ENCODE data around the gene WBP11. TPM values are rescaled to one million over a fixed set of nuclear protein-coding genes. Genes with fewer than 3 reads are reported as not detected.
"Not testable (repeated sequence)": the region's sequence is repeated elsewhere in the genome, so short reads cannot be mapped to it uniquely, and the experiment has no call there.

The WBP11 gene
- polyA plus RNA-seq, 1 donor, result 124 TPM

DNA sequence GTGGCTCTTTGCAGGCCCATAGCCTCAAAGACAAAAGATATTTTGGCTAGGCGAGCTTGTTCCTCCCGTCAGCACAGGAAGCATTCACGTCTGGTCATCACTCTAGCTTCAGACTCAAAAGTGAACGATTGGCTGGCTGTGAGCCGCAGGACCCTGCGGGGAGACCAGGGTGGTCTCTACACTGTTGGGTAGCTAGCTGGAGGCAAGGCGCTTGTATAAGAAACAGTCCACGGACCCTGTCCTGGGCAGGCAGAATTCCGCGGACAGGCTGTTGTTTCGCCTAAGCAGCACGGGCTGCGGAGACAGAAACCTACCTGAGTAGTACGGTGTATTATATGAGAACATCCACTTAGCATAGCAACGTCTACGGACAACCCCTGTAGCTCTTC lies 29.6 kb downstream of the WBP11 start:
- no peak for DNase-seq

DNA sequence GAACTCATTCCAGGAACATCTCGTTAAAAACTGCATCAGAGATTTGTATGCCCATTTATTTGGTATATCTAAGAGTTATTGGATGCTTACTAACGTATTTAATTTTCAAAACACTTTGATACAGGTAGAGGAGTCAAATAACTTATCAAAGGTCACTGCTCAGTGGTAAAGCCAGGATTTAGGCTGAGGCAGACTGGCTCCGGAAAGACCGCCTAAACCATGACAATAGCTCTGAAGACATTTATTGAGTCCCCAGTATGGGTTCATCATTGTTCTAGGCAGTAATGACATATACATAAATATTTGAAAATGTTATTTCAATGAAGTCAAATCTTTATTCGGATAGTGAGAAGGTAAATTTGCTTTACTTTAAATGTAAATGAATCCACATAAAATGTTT lies 30.3 kb downstream of the WBP11 start:
- DNase-seq, result no peak

DNA sequence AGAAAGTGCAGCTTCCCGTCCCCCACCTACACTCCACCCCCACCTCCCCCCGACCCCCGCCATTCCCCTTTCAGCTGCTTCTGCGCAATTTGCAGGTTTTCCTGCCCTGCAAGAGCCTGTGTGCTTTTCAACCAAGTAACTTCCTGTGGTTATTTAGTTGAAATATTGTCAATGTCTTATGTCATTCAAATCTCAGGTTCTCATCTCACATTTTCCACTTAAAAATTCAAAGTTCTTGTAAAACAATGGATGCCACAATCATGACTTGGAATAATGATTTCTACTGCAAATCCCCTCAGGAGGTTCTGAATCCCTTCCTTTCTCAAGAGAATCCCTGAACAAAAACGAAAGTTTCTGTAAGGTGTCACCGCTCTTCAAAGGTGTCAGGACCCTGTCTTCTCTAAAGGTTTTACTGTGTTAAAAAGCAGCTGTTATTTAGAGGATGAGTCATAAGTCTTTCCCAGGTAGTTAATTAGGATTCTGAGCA lies 31.6 kb downstream of the WBP11 start:
- no peak for DNase-seq

DNA sequence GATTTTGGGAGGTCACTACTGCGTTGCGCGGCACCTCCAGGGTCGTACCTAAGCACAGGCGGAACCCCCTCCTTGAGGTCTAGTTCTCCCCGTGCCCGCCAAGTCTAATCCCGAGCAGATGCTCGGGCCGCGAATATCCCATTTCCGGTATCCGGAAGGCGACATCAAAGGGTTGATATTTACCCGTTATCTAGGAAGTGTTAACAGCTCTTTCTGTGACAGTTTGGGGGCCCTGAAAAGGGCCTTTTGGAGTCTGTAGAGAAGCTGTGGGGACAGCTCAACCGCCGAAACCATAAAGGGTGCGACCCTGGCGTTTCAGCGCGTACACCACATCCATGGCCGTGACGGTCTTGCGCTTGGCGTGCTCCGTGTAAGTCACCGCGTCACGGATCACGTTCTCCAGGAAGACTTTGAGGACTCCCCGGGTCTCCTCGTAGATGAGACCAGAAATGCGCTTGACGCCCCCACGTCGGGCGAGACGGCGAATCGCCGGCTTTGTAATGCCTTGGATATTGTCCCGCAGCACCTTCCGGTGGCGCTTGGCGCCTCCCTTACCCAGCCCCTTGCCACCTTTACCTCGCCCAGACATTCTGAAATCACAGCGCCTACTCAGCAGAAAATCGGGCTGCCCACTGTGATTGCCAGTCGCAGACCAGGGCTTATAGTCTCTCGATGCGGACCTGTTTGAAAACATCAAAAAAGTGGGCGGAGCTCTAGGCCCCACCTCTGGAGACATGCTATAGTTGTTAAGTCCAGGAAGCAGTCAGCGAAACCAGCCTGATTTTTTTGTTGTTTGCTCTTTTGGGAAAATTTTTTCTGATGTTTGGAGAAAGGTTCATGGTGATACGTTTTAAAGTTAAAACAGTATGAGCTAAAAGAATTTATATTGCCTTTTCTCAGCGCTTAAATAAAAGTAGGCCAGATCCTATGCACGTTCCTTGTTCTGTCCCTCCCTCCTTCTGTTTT lies 32.5 kb downstream of the WBP11 start:
- DNase-seq, result peak; percentile 98

DNA sequence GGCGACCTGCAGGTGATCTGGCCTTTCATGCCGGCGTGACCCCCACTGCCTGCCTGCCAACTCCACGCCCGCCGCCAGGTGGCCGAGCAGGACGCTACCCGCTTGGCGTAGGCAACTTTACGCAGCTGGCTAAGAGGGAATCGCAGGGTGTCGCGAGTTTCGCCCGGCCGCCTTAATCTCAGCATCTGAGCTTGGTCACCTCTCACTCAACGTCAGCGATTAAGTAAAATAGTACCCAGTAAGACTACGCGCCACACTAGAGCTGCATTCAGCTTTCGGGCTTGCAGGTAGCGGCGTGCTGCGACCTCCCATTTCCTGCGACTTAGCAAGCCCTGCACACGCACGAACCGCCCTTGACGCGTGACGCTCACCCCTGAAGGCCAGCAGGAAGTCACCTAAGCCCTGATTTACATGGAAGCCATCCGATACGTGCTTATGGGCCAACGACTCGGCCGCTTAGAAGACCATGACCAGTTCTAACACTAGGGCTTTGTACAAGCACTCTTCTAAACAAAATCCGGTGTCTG lies 33.2 kb downstream of the WBP11 start:
- DNase-seq, result peak; percentile 79

DNA sequence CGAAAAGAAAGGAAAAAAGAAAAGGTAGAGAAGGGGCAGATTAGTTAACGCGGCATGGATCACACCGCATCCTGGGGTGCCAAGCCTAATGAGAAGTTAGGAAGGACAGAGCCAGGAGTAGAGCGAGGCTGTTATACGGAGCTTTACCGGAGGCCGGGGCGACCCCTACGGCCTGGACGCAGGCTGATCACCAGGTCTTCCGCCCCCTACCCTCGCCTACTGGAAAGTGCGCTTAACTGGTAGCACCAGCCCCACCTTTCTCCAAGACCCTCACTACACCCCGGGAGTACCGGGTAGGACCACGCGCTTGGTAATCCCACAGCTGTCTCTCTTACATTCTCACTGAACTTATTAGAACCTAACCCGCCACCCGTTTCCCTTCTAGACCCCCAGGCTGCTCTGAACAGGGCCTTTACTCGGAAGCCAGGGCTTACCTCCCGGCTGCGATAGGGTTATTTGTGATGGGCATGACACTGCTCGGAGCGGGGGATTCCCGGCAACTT lies 33.8 kb downstream of the WBP11 start:
- DNase-seq, result peak; percentile 57

DNA sequence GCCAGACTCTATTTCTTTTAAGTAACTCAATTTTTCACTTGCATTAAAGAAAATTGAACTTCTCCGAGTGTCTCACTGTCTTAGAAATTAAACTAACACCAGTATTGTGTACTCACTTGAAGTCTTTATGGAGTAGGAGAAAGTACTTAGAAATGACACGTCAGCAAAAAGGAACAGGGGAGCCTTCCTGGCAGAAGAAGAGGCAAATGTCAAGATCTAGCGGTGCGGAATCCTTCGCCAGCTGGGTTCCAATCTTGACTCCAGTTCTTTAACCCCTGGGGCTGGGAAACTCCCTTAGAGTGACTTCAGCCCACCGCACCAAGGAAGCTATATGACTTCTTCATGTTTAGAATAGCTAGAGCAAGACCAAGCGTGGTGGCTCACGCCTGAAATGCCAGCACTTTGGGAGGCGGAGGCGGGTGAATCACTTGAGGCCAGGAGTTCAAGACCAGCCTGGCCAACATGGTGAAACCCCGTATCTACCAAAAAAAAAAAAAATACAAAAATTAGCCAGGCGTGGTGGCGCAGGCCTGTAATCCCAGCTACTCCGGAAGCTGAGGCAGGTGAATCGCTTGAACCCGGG lies 34.4 kb downstream of the WBP11 start:
- DNase-seq, result no peak

DNA sequence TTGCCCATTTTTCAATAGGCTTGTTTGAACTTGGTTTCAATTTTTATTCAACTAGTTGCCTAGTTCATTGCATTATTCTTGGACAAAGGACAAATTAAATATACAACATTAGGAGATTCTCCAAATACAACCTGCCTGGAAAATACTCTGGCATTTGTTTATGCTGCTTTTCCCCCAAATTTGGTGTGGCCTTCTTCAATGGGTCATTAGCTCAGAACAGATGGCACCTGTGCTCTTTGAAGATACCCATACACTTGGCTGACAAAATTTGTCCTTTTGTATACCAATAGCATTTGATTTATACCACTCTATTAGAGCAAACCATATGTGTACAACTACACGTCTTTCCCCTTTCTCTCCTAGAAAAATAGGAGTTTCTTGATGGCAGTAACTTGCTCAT lies 35.7 kb downstream of the WBP11 start:
- DNase-seq, result no peak

DNA sequence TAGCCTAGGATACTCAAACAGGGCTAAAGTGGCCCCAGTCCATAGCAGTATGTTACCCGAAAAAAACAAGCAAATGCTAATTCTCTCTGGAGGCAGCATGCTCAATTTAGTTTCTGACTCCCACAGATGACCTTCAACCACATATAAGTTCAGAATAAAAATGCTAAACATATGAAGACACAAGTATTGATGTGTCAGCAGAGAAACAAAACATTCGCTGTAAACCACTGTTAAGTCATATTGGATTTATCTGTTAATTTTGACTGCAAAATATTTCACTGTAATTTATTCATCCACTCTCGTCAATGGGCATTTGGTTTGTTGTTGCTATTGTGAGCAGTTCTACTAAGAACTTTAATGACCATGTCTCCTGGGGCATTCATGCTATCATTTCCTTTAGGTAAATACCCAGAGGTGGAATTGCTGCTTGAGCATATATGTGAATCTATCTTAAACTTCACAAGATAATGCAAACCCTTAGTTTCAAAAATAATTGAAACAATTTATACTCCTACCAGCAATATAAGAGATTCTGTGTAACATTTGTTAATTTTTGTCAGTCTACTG lies 36.5 kb downstream of the WBP11 start:
- DNase-seq, result no peak

DNA sequence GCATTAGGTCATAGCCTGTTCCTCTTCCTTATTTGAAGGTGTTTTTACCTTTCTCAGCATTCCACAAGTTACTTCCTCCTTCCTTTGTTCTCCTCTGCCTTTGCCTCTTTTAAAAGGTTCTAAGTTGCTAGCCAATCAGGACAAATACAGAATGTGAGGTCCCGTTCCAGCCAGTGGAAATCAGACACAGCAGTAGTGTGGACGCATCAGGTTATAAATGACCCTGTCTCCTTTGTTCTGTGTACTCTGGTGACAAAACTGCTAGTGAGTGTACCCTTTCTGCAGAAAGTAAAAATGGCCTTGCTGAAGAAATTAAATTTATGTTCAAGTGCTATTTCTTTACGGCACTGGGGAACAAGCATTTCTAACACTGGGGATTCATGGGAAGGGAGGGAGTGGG lies 37.3 kb downstream of the WBP11 start:
- not testable (repeated sequence) for DNase-seq

DNA sequence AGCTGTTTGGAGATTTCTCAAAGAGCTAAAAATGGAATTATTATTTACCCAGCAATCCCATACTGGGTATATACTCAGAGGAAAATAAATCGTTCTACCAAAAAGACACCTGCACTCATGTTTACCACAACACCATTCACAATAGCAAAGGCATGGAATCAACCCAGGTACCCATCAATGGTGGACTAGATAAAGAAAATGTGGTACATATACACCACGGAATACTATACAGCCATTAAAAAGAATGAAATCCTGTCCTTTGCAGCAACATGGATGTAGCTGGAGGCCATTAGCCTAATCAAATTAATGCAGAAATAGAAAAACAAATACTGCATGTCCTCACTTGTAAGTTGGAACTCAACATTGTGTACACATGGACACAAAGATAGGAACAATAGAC lies 37.9 kb downstream of the WBP11 start:
- DNase-seq, result no peak

DNA sequence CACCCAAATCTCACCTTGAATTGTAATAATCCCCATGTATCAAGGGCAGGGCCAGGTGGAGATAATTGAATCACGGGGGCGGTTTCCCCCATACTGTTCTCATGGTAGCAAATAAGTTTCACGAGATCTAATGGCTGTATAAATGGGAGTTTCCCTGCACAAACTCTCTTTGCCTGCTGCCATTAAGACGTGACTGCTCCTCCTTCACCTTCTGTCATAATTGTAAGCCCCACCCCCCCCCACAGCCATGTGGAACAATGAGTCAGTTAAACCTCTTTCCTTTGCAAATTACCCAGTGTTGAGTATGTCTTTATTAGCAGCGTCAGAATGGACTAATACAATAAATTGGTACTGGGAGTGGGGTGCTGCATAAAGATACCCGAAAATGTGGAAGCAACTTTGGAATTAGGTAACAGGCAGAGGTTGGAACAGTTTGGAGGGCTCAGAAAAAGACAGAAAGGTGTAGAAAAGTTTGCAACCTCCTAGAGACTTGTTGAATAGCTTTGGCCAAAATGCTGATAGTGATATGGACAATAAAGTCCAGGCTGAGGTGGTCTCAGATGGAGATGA lies 43.5 kb downstream of the WBP11 start:
- DNase-seq, result not testable (repeated sequence)

DNA sequence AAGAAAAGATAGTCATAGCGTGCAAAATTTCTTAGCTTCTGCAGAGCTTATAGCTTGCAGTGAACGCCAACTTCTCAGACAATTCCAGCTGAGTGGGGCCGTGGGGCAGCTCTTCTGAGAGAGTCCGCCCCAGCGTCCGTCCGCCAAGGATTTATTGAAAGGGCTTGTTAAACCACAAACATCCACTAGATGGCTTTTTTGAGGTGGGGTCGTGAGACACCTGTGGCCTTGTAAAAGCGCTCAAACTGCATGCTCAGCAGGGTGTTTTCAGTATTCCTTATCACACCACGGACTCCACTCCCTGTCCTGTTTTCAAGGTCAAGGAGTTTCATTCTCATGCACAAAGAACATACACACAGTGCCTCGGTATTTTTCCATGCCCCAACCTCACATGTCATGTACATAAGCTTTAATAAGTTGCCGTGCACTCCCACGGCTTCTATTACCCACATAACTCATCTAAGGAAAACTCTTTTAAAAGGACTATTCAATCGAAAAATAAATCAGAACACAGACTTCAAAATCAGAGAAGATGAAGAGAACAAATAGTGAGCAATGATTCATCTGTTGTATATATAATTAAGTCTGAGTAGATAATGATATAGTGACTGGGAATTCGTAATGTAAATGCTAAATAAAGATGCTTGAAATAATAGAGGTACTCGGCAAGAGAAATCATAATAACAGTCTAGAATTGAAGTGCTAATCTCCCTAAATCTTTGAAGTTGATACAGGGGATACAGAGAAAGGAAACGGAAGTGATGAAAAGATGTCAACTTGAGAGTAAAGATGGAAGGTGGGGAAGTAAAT lies 46.7 kb downstream of the WBP11 start:
- no peak for DNase-seq

DNA sequence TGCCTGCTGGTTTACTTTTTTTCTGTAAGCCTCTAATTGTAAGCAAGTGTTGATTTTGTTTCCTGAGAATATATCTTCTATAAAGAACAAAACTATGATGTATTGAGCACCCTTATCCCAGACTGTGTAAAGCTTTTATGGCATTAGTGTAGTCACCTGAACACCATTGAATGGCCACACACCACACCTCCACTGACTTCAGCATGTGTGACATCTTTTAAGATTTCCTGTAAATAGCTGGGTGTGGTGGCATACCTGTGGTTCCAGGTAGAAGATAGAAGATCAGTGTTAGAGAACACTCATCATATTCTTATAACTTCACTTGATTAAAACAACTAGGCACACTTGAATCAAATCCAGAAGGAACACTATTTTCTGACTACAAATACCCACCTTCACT lies 51.3 kb downstream of the WBP11 start:
- DNase-seq, result no peak

DNA sequence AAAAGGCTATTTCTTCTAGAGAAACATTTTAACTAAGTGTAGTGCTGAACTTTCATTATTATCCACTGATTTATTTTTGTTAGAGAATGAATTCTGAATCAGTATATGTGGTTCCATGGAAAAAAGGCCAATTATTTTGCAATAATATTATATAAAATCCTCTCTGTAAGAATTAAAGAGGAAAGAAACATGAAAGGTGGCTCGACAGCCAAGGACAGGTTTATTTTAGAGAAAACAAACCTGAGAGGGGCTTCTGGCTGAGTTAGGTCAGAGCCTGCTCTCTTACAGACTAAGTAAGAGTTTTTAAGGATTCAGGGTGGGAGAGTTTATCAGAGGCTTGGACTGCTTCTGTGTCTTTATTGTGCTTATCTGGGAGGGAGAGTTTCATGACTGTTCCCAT lies 60.2 kb downstream of the WBP11 start:
- DNase-seq, result no peak

DNA sequence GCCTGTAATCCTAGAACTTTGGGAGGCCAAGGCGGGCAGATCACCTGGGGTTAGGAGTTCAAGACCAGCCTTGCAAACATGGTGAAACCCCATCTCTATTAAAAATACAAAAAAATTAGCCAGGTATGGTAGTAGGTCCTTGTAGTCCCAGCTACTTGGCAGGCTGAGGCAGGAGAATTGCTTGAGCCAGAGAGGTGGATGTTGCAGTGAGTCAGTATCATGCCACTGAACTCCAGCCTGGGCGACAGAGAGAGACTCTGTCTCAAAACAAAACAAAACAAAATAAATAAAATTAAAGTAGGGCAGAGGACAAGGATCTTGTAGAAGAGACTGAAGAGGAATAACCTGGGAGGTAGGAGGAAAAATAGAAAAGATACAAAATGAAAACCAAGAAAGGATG lies 61.3 kb downstream of the WBP11 start:
- no peak for DNase-seq

DNA sequence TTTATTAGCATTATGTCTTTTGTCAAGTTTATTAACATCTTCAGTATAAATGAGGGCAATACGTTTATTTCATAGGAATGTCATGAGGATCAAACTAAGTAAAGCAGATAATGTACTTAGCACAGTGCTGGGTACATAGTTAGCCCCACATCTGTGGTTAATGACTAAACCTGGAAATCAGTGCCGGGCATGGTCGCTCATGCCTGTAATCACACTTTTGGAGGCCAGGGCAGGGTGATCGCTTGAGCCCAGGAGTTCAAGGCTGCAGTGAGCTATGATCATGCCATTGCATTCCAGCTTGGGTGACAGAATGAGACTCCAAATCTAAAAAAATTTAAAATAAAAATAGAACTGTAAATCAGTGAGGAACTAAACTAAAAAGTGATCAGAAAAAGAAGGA lies 62.1 kb downstream of the WBP11 start:
- no peak for DNase-seq

DNA sequence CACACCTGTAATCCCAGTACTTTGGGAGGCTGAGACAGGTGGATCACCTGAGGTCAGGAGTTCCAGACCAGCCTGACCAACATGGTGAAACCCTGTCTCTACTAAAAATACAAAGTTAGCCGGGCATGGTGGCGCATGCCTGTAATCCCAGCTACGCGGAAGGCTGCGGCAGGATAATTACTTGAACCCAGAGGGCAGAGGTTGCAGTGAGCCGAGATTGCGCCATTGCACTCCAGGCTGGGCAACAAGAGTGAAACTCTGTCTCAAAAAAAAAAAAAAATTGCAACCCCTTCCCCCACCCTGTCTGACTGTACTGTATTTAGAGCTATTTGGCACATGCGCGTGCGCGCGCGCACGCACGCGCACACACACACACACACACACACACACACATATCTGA lies 66.8 kb downstream of the WBP11 start:
- DNase-seq, result not testable (repeated sequence)

Measured in left kidney (tissue), 2 donors.